ENCODE results near the gene CCDC112. TPM values are rescaled to one million over a fixed set of nuclear protein-coding genes. Genes with fewer than 3 reads are reported as not detected.
A peak's percentile ranks its signal among the peaks of the same experiment; 100 is the strongest.
"Not testable (repeated sequence)": the region's sequence is repeated elsewhere in the genome, so short reads cannot be mapped to it uniquely, and the experiment has no call there.

The CCDC112 gene
- polyA plus RNA-seq, 1 donor (not counting 4 experiments of a cell fraction or from before 2014, with no cell fraction given), result 4.0 TPM

GRCh38 chr5:115260248-115260647, 36.2 kb downstream of the CCDC112 start:
- TF ChIP-seq, protein P1, sequence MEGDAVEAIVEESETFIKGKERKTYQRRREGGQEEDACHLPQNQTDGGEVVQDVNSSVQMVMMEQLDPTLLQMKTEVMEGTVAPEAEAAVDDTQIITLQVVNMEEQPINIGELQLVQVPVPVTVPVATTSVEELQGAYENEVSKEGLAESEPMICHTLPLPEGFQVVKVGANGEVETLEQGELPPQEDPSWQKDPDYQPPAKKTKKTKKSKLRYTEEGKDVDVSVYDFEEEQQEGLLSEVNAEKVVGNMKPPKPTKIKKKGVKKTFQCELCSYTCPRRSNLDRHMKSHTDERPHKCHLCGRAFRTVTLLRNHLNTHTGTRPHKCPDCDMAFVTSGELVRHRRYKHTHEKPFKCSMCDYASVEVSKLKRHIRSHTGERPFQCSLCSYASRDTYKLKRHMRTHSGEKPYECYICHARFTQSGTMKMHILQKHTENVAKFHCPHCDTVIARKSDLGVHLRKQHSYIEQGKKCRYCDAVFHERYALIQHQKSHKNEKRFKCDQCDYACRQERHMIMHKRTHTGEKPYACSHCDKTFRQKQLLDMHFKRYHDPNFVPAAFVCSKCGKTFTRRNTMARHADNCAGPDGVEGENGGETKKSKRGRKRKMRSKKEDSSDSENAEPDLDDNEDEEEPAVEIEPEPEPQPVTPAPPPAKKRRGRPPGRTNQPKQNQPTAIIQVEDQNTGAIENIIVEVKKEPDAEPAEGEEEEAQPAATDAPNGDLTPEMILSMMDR (optimal IDR thresholded peaks at IDR 0.05 in 1 of 3, IDR thresholded peaks at IDR 0.05 in 1 of 3, conservative IDR thresholded peaks at IDR 0.05 in 1 of 3; ENCODE audit: extremely low read depth in 1 of 3, insufficient read depth in 2 of 3, low read length in 3 of 3), result no peak
- no peak for TF ChIP-seq EZH2 (IDR thresholded peaks at IDR 0.05; ENCODE audit: low read length)
- peak; percentile 55 for FAIRE-seq
- dilution Hi-C loops (cut with MboI; ENCODE audit: extremely low pct_ligation_motif_present, low sequenced_read_pairs), result no loop called here
- Histone ChIP-seq H3K4me2 (ENCODE audit: control insufficient read depth, extremely low read depth, insufficient read depth, low read depth, low read length) (peak overlapping the region; percentile 89), H3K27ac (ENCODE audit: control insufficient read depth, insufficient read depth, low read length) (peak overlapping the region; percentile 28), H3K79me2 (ENCODE audit: control insufficient read depth, insufficient read depth, low read length) (peaks cover 69% of the 10 kb centered on the region), H3K4me3 (ENCODE audit: control insufficient read depth in 2 of 3, extremely low read depth in 1 of 3, insufficient read depth in 2 of 3, low read depth in 1 of 3, low read length in 3 of 3) (no peak overlapping the region), H2AFZ (ENCODE audit: control insufficient read depth, low read length) (no peak overlapping the region), H3K9me3 (ENCODE audit: control insufficient read depth, low read depth, low read length) (no peaks in the 10 kb centered on the region), H3K27me3 (ENCODE audit: control insufficient read depth, extremely low read depth, insufficient read depth, low read length) (no peaks in the 10 kb centered on the region), H3K9ac (ENCODE audit: control insufficient read depth, extremely low read depth, insufficient read depth, low read length) (no peak overlapping the region), H3K36me3 (ENCODE audit: control insufficient read depth in 2 of 2, extremely low read depth in 1 of 2, insufficient read depth in 2 of 2, low read length in 2 of 2) (no peaks in the 10 kb centered on the region), H3K9me1 (ENCODE audit: control insufficient read depth, extremely low read depth, insufficient read depth, low read length) (no peaks in the 10 kb centered on the region), H4K20me1 (ENCODE audit: control insufficient read depth, extremely low read depth, insufficient read depth, low read length) (no peaks in the 10 kb centered on the region), H3K4me1 (ENCODE audit: control insufficient read depth, extremely low read depth, insufficient read depth, low read length) (peaks cover 20% of the 10 kb centered on the region)
- no peak for DNase-seq (ENCODE audit: low read depth, low spot score)

DNA sequence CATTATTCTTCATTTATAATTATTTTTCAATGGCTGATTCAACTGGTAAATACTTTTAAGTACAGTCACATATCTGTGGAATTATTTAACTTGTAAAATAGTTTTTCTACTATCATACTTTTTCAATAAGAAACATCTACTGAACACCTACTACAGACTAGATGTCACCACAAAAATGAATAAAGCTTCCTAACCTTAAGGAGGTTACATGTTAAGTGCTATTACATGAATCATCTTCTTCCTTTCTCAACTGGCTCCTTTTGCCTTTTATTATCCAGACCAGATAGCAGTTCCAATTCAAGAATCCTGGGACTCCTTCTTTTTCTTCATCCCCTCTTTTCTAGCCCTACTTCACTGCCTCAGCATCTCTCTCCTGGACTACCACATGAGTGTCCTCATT, 38.5 kb downstream of the CCDC112 start:
- Histone ChIP-seq H3K4me3 (ENCODE audit: control insufficient read depth in 2 of 3, extremely low read depth in 1 of 3, insufficient read depth in 2 of 3, low read depth in 1 of 3, low read length in 3 of 3) (no peak overlapping the region), H2AFZ (ENCODE audit: control insufficient read depth, low read length) (no peak overlapping the region), H3K27me3 (ENCODE audit: control insufficient read depth, extremely low read depth, insufficient read depth, low read length) (no peaks in the 10 kb centered on the region), H3K9me3 (ENCODE audit: control insufficient read depth, low read depth, low read length) (no peaks in the 10 kb centered on the region), H3K9me1 (ENCODE audit: control insufficient read depth, extremely low read depth, insufficient read depth, low read length) (no peaks in the 10 kb centered on the region), H3K4me1 (ENCODE audit: control insufficient read depth, extremely low read depth, insufficient read depth, low read length) (peaks cover 17% of the 10 kb centered on the region), H3K4me2 (ENCODE audit: control insufficient read depth, extremely low read depth, insufficient read depth, low read depth, low read length) (no peak overlapping the region), H3K79me2 (ENCODE audit: control insufficient read depth, insufficient read depth, low read length) (peaks cover 86% of the 10 kb centered on the region), H3K36me3 (ENCODE audit: control insufficient read depth in 2 of 2, extremely low read depth in 1 of 2, insufficient read depth in 2 of 2, low read length in 2 of 2) (no peaks in the 10 kb centered on the region), H3K9ac (ENCODE audit: control insufficient read depth, extremely low read depth, insufficient read depth, low read length) (no peak overlapping the region), H4K20me1 (ENCODE audit: control insufficient read depth, extremely low read depth, insufficient read depth, low read length) (no peaks in the 10 kb centered on the region), H3K27ac (ENCODE audit: control insufficient read depth, insufficient read depth, low read length) (no peak overlapping the region)
- no peak for DNase-seq (ENCODE audit: low read depth, low spot score)
- FAIRE-seq, result no peak
- TF ChIP-seq EZH2 (IDR thresholded peaks at IDR 0.05; ENCODE audit: low read length), result no peak
- TF ChIP-seq, protein P1 (optimal IDR thresholded peaks at IDR 0.05 in 1 of 3, IDR thresholded peaks at IDR 0.05 in 1 of 3, conservative IDR thresholded peaks at IDR 0.05 in 1 of 3; ENCODE audit: extremely low read depth in 1 of 3, insufficient read depth in 2 of 3, low read length in 3 of 3), result no peak
- dilution Hi-C loops (cut with MboI; ENCODE audit: extremely low pct_ligation_motif_present, low sequenced_read_pairs), result loop anchor here (10.0 kb wide), 1 partner anchor 163 kb away; no protein-coding TSS in a partner anchor

- H3K27ac ChIP-seq (ENCODE audit: control insufficient read depth, insufficient read depth, low read length), result not testable (repeated sequence)
These were observed 47.1 kb downstream of the CCDC112 start for GRCh38 chr5:115249379-115249778.

More at GRCh38 chr5:115249379-115249778, 47.1 kb downstream of the CCDC112 start:
- H3K4me1 ChIP-seq (ENCODE audit: control insufficient read depth, extremely low read depth, insufficient read depth, low read length); H3K4me2 ChIP-seq (ENCODE audit: control insufficient read depth, extremely low read depth, insufficient read depth, low read depth, low read length); H3K27me3 ChIP-seq (ENCODE audit: control insufficient read depth, extremely low read depth, insufficient read depth, low read length); H4K20me1 ChIP-seq (ENCODE audit: control insufficient read depth, extremely low read depth, insufficient read depth, low read length); H3K9ac ChIP-seq (ENCODE audit: control insufficient read depth, extremely low read depth, insufficient read depth, low read length); H3K9me1 ChIP-seq (ENCODE audit: control insufficient read depth, extremely low read depth, insufficient read depth, low read length); dilution Hi-C loops (cut with MboI; ENCODE audit: extremely low pct_ligation_motif_present, low sequenced_read_pairs); H3K36me3 ChIP-seq (ENCODE audit: control insufficient read depth in 2 of 2, extremely low read depth in 1 of 2, insufficient read depth in 2 of 2, low read length in 2 of 2); H2AFZ ChIP-seq (ENCODE audit: control insufficient read depth, low read length); DNase-seq (ENCODE audit: low read depth, low spot score); H3K9me3 ChIP-seq (ENCODE audit: control insufficient read depth, low read depth, low read length); FAIRE-seq; H3K4me3 ChIP-seq (ENCODE audit: control insufficient read depth in 2 of 3, extremely low read depth in 1 of 3, insufficient read depth in 2 of 3, low read depth in 1 of 3, low read length in 3 of 3): not testable (repeated sequence)
- peaks cover 22% of the 10 kb centered on the region for H3K79me2 ChIP-seq (ENCODE audit: control insufficient read depth, insufficient read depth, low read length)

All from keratinocyte (primary cell).